NCI-H345 treated with DMSO at 0.1 percent for 48 hours (cell line): ENCODE results near the gene EPS8.
"Not testable (repeated sequence)": the region's sequence is repeated elsewhere in the genome, so short reads cannot be mapped to it uniquely, and the experiment has no call there.

Source experiments
- DNase-seq: peaks from one replicate; lab custom pipeline; 2025; ENCODE audit not compliant: unreplicated experiment; lab: John Stamatoyannopoulos, UW

Gene EPS8

DNA sequence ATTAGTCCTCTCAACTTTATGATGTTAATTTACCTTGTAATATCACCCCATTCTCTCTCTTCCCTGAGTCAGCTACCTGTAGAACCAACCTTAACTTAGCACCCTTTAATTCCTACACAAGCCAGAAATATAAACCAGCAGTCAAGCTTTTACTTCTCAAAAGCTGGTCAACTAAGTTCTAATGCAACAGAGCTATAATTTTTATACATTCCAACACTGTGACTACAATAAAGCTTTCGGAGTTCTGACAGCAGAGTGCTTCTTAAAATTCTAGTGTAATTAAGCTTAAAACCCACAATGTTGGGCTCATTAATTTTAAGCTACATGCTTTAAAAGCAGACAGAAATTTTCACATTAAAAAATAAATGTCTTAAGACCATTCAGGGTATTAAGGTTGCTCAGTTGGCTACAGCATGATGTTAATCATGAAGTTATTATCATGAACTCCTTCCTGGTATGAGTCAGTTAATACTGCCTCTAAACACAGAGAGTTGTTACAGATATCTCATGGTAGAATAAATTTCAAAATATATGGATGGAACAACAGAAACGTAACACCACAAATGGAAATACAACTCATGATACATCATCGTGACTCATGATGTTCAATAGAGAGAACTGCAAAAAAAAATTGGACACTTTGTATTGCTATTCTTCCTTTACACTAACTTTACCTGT, 126.7 kb downstream of the EPS8 start:
- DNase-seq: no peak

DNA sequence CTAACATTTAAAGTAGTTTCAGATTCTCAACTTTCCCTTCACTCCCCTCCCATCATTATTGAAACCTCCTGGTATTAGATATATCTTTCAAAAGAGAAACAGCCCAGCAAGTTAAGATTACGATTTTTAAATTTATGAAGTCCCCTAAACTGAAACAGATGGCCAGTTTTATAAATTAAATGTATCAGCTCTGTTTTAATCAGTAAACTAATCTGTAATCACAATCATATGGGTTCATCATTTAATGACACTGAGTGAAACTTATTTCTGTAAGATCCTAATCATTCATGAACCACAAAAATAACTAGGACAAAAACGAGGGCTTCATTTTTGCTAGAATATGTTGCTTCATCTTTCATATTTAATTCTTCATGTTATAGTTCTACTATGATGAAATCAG, 137.8 kb downstream of the EPS8 start:
- no peak for DNase-seq

DNA sequence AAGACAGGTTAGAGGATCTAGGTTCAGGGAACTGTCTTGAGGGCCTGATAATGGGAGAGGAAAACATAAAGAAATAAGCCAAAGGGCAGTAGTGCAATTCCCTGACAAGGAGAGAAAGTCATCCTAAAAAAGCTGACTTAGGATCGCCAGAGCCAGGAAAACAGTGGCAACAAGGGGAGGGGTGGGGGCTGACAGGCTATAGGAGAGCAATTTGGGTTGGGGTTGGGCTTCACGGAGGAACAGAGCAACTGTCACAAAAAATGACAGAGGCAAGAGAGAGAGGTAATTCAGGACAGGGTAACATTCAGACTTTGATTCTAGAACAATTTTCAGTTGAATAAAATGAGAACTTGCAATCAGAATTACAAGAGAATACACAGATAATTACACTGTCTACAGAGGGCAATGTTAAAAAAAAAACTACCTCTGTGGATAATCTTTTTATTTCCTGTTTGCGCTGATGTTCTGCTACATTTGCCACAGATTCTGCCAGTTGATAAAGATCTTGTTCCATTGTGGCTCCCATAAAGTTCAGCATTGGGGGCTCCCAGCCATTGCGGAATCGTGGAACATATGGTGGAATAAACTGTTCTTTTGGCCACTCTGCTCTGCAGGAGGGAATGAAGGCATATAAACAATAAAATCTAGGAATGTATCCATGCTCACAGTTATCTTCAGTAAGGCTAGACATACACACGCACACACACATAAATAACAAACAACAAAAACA, 138.6 kb downstream of the EPS8 start:
- no peak for DNase-seq

GRCh38 chr12:15649347-15649746, 139.8 kb downstream of the EPS8 start:
- no peak for DNase-seq

- no peak for DNase-seq
Observed at GRCh38 chr12:15648558-15648957, 140.6 kb downstream of the EPS8 start.

GRCh38 chr12:15646581-15646980, 142.6 kb downstream of the EPS8 start:
- DNase-seq: no peak

- DNase-seq: no peak
Observed at GRCh38 chr12:15644700-15645099, 144.5 kb downstream of the EPS8 start.

DNA sequence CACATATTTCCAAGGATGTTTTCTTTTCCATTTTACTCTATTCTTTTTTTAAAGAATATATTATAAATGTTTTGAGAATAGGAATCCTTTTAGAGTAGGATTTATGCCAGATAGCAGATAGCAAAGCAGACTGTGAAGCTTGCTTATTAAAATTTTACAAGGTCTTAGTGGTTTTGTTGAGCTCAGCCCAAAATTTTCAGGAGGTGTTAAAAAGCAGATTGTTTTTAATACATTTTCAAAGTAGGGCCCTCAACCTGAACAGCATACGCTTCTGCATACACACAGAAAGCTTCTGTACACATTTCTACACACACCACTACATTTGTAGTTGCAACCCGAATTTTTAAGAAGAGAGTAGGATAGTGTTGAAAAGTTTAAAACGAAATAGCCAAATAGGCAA, 151.0 kb downstream of the EPS8 start:
- no peak for DNase-seq

DNA sequence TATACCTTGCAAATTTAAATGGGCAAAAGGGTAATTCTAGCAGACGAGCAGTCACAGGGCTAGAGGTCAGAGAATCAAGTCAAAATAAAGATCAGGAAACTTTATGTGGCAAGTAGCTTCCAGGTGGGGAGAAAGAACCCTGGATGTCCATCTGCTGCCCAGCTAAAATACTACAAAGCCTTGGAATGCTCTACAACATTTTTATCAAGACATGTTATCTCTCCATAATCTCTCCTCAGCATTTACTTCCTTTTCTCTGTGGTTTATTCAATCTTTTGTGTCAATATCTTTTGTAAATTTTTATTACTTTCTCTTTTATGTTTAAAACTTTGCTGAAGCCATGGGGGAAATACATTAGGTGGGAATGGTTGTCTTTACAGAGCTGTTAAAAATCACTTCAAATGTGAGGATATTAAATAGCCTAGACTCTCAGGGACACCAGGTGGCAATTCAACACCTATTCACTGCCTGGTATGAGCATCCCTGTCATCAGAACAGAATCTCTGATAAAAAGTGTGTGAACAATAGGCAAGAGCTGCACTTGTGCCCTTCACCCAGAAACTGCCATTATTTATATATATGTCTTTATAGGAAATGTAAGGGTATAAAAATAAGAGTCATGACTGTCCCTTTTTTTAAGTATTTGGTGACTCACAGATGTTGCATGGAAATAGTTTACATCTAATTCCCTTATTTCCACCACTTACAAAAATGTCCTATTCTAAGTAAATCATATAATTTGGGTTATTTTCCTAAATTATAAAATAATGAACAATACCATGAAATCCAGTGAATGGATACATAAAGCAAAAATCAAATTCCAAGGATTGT, 152.9 kb downstream of the EPS8 start:
- DNase-seq: no peak

DNA sequence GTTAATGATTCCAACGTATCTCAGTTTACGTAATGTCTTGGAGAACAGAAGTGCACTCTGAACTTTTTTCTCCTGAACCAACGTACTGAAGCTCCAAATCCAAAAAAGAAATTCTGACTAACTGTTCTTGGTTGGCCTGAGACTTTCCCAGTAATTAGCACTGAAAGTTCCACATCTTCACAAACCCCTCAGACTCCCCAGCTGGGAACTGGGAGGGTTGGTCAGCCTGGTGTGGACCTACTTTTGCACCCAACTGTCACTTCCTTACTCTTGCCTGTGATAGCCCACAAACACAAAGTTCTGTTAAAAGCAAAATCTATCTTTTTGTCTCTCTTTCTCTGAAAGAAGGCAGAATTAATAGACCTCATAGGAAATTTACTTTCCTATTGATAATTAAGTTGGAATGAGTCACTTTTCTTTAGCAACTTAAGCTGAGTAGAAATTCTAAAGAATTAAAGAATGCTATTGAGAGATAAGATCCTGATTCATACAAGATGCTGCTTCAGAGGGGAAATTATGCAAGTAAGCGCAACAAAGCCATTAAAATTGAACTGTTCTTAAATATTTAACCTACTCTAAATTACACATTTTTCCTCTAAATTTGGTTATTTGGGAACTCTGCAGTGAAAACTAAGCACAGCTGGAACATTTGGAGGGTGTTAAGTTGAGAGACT, 155.0 kb downstream of the EPS8 start:
- no peak for DNase-seq

GRCh38 chr12:15633201-15633600, 156.0 kb downstream of the EPS8 start:
- no peak for DNase-seq

- DNase-seq: no peak
Observed at GRCh38 chr12:15632708-15633107, 156.5 kb downstream of the EPS8 start.

GRCh38 chr12:15631007-15631715, 158.0 kb downstream of the EPS8 start:
- DNase-seq: no peak

DNA sequence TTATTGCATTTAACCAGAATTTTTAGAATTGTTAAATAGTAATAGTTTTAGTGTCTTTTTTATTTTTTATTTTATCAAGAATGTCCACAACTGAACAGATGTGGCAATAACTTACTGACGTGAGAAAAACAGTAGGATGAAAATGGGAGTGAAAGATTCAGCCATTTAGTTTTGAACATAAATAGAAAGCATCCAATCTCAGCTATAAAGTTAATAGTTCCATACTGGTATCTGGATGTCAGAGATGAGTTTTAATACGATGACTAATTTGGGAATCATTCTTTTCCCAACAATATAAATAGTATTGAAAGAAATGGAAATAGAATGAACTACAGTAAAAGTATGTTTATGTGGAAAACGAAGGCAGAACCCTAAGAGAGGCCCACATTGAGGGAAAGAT, 159.4 kb downstream of the EPS8 start:
- DNase-seq: no peak

DNA sequence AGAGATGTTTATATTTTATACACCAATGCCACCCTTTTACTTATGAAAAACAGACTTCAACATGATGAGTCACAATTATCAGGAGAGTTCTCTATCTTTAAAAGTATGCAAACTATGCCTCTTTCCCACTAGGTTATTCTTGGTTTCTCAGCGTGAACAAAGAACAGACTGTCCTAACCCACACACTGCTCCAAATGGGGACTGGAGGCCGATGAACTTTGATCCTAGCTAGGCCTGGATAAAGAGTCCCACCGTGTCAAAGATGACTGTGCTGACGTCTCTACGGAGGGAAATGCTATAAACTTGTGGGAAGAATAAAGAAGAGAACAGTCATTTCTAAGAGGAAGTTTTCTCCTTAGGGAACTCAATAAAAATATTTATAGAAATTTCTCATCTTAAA, 160.1 kb downstream of the EPS8 start:
- no peak for DNase-seq

GRCh38 chr12:15627995-15628945, 160.9 kb downstream of the EPS8 start:
- DNase-seq: no peak

GRCh38 chr12:15625075-15625474, 164.1 kb downstream of the EPS8 start:
- DNase-seq: no peak

- DNase-seq: no peak
Observed at GRCh38 chr12:15620741-15621539, 168.2 kb downstream of the EPS8 start.

DNA sequence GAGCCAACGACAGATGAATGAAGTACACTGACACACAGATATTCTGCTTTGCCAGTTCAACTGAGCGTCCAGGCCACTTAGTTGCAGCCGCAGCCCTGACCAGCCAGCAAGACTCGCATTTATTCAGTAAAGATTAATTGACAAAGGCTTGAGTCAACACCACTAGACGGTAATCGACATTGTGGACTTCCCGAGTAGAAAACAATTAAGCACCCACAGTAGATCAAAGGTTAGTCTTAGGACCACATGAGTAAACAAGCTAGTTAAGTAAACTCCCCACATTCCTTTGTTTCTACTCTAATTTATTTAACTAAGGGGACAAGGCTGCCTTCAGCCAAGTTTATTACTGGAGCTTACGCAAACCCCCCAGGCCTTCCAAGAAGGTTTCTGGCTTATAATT, 172.7 kb downstream of the EPS8 start:
- DNase-seq: not testable (repeated sequence)
